H54 (cell line): ENCODE measurements around the gene TNNI2.

Experiments
- DNase-seq: peaks from one replicate; pipeline ENCODE4 v3.0.0; 2011; ENCODE audit warnings: low spot score, mixed read lengths; ENCODE audit not compliant: insufficient read length
- FAIRE-seq: peaks from 3 replicates; lab custom pipeline; 2011; peaks lifted over from hg19 to GRCh38; lab: Jason Lieb, UNC
- POLR2A ChIP-seq: IDR thresholded peaks from 2 replicates; pipeline ENCODE4 v1.6.1; 2011; ENCODE audit warnings: low read depth, mild to moderate bottlenecking, low read length

Gene TNNI2

DNA sequence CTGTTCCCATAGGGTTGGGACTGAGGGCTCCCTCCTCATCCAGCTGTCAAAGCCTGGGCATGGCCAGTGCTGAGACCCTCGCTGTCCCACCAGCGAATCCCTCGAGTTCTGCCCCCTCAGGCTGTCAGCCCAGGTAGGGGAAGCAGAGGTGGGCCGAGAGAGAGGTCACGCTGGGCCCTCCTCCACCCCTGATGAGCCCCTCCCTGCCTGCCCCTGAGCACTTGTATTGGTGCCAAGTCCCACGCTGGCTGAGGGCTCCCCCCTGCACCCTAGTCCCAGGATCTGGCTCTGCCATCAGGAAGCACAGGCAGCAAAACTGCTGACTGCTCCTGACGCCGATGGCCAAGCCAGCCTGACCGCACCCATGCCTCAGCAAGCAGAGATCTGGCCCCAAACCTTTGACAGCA lies 49.6 kb downstream of the TNNI2 start:
- TF ChIP-seq POLR2A, result no peak
- DNase-seq, result no peak
- no peak for FAIRE-seq

GRCh38 chr11:1888811-1889210 lies 50.0 kb downstream of the TNNI2 start:
- FAIRE-seq (no peak), DNase-seq (no peak)
- TF ChIP-seq POLR2A, result no peak

DNA sequence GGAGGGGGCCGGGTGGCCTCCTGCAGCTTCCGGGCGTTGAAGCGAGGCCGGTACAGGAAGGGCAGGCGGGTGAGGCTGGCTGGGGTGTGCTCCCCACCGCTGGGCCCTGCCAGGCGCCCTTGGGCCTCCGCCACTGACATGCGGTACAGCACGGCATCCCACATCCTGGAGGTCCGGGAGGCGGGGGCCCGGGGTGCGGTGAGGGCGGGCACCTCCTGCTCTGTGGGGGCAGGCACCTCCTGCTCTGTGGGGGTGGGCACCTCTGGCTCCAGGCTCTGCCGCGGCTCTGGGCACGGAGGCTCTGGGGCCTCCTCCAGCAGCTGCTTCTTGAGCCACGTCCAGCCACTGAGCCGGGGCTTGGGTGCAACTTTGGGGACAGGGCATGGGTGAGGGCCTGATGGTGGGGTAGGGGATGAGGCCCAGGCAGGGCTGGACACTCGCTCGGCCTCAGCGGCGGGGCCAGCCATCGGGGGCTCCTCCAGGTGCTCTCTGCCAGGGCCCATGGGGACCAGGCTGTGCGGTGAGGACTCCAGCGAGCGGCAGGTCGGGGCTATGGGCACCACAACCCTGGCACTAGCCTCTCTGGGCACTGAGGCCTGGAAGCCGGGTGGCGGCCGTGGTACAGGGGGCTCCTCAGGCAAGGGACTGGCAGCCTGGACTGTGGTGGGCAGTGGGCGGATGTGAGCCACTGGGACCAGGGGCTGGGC lies 50.6 kb downstream of the TNNI2 start:
- FAIRE-seq (no peak), DNase-seq (no peak)
- no peak for TF ChIP-seq POLR2A

- TF ChIP-seq POLR2A, result no peak
- no peak for DNase-seq
- no peak for FAIRE-seq
These were observed 51.4 kb downstream of the TNNI2 start for GRCh38 chr11:1889941-1890855.
